Right lobe of liver (tissue), 4 donors: ENCODE data around the gene NEDD4L.

ENCODE experiments used
- CTCF ChIP-seq, 4 donors: fragments of 200-600 bp in 3 of 4; fragments of 450-650 bp in 1 of 4; IDR thresholded peaks; one replicate each; pipeline versions ENCODE4 v1.5.1 to v1.8.0; 2016 to 2022; ENCODE audit warnings: antibody characterized with exemption in 4 of 4, mild to moderate bottlenecking in 2 of 4
- POLR2A ChIP-seq: fragments of 450-650 bp; IDR thresholded peaks from one replicate; pipeline ENCODE4 v1.6.1; 2017; ENCODE audit warnings: antibody characterized with exemption, mild to moderate bottlenecking
- donor health status: DM: no; HTN: no; CAD: no.
- donor health status: DM: no; HTN: no; CAD: no.
- donor health status: DM: no; HTN: yes; CAD: no.

GRCh38 chr18:58167073-58167472, 123.0 kb downstream of the NEDD4L start:
- TF ChIP-seq CTCF (IDR thresholded peaks at IDR 0.05) (no peak), POLR2A (no peak)
